GM19239 (cell line): ENCODE measurements around the gene NFATC2IP.
"Not testable (repeated sequence)": the region's sequence is repeated elsewhere in the genome, so short reads cannot be mapped to it uniquely, and the experiment has no call there.

Experiments
- DNase-seq: peaks from one replicate; pipeline ENCODE4 v3.0.0; 2011; ENCODE audit warnings: low spot score; ENCODE audit not compliant: insufficient read length
- FAIRE-seq: peaks from 2 replicates; lab custom pipeline; 2011; peaks lifted over from hg19 to GRCh38; lab: Jason Lieb, UNC

The NFATC2IP gene

DNA sequence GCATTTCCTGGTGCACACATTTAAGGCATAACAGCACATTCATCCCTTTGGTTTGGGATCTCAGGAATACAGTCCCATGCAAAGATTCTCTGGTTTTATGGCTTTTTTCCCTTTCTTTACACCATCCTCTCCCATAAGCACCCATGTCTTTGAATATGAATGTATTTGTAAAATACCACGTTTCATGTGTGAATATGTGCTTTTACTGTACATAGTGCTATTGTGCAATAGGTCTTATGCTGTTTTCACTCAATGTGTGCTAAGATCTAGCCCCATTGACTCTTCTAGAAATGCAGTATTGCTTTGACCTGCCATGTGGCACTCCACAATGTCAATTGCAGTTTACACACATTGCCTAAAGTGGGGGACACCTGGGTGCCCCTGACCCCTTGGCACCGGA, 13.8 kb downstream of the NFATC2IP start:
- FAIRE-seq = no peak

DNA sequence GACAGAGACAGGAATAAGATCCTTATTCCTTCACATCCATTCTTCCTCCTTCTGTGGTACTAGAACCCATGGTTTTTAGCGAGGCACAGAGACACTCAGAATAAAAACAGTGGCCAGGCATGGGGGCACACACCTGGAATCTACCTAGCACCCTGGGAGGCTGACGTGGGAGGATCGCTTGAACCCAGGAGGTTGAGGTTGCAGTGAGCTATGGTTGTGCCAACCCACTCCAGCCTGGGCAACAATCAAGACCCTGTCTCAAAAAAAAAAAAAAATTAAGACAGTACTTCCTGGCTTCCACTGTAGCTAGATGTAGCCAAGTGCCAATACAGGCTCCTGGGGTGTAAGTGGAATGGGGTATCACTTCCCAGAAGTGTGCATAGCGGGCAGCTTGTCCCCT, 16.4 kb downstream of the NFATC2IP start:
- no peak for FAIRE-seq

More for the DNA sequence above, 13.8 kb downstream of the NFATC2IP start:
- DNase-seq = no peak

DNA sequence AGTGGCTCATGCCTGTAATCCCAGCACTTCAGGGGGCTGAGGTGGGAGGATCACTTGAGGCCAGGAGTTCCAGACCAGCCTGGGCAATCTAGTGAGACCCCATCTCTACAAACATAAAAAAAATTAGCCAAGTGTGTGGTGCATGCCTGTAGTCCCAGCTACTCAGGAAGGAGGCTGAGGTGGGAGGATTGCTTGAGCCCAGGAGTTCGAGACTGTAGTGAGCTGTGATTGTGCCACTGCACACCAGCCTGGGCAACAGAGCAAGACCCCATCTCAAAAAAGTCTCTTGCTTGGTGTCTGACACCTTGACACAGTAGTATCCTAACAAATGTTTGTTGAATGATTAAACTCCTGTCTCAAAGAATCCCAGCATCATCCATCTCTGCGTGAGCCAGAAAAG, 19.0 kb downstream of the NFATC2IP start:
- FAIRE-seq, DNase-seq: not testable (repeated sequence)

More for the DNA sequence above, 16.4 kb downstream of the NFATC2IP start:
- DNase-seq = no peak

DNA sequence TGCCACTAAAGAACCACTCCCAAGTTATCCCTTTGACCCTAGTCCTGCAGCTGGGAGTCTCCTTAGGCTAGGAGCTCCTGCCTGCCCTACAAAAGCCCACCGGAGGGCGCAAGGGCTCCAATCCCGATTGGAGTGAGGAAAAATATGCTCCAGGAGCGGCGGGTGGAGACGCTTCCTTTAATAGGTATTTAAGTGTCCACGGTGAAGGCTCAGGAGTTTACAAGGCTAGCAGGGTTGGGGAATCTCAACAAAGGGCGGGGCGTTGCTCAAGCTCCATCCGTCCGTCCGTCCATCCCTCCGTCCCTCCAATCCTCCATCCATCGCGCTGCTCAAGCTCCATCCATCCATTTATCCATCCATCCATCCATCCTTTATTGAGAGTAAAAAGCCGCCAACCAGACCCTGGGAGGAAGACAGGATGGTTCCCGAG, 23.3 kb downstream of the NFATC2IP start:
- FAIRE-seq (peak; percentile 26), DNase-seq (no peak)

- FAIRE-seq = peak; percentile 87
- DNase-seq = peak; percentile 98
Observed at GRCh38 chr16:28974437-28975157, 23.9 kb downstream of the NFATC2IP start, which contains the start of gene SPNS1. Gene SPNS1 (plus strand): TSS chr16:28974778. CDS start chr16:28975152, 374 bp downstream.

- DNase-seq (no peak), FAIRE-seq (no peak)
Observed at GRCh38 chr16:28975158-28975599, 24.4 kb downstream of the NFATC2IP start.

GRCh38 chr16:28977703-28978662, 27.2 kb downstream of the NFATC2IP start:
- FAIRE-seq (no peak), DNase-seq (no peak)

- not testable (repeated sequence) for FAIRE-seq, DNase-seq
Observed at GRCh38 chr16:28980330-28980729, 29.6 kb downstream of the NFATC2IP start.

DNA sequence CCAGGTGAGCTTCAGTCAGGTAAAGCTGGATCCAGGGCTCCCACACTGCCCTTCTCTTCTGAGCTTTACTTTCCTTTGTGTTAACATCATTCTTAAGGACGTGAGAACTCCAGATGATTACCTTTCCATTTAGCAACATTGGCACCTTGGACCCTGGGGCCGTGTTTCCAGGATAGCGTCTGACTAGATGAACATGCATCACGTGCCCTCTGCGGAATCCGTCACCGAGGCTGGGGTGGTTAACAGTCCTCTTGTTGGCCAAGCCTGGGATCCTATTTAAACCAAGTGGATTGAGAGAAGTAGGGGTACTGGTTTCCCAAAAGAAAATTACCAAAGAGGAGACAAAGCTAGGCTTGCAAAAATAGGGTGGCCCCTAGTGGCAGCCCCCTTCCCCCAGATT, 30.2 kb downstream of the NFATC2IP start:
- DNase-seq (no peak), FAIRE-seq (no peak)

DNA sequence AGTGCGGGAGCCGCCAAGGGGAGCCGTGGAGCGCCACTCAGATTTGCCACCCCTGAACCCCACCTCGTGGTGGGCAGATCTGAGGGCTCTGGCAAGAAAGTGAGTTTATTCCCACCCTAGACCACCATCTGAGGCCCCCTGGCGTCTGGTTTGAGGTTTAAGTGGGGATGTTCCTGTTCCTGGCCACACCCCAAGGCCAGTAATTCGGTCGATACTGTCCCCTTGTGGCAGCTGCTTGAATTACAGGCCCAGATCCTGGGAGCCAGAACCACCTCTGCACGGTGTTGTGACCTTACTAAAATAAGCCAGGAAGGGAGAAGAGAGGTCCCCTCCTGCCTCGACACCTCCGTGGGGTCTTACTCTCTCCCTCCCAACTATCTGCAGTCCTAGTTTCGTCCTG, 30.8 kb downstream of the NFATC2IP start:
- DNase-seq = no peak
- FAIRE-seq = no peak

GRCh38 chr16:28982418-28982817, 31.7 kb downstream of the NFATC2IP start:
- FAIRE-seq (no peak), DNase-seq (no peak)

DNA sequence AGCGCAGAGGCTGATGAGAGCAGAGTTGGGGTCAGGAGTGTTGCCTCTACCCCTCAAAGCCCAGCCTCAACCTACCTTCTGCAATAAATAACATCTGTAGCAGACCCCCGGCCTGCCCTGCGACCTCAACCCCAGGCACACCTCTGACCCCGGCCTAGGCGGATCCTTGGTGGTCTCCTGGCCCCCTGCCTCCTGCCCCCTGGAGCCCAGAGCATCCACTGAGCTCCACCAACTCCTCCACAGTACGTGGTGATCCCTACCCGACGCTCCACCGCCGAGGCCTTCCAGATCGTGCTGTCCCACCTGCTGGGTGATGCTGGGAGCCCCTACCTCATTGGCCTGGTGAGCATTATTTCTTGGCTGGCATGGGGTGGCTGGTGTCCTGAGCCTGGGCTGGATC, 32.2 kb downstream of the NFATC2IP start:
- DNase-seq (no peak), FAIRE-seq (no peak)

- no peak for DNase-seq
- FAIRE-seq = no peak
Observed at GRCh38 chr16:28983644-28984043, 32.9 kb downstream of the NFATC2IP start.

DNA sequence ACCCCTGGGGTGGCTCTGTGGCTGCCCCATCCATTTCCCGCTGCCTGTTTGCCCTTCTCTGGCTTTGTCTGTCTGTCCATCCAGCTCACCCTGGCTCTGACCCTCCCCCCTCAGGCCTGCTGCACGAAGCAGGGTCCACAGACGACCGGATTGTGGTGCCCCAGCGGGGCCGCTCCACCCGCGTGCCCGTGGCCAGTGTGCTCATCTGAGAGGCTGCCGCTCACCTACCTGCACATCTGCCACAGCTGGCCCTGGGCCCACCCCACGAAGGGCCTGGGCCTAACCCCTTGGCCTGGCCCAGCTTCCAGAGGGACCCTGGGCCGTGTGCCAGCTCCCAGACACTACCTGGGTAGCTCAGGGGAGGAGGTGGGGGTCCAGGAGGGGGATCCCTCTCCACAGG, 33.4 kb downstream of the NFATC2IP start:
- DNase-seq = no peak

GRCh38 chr16:28984619-28985135, 33.9 kb downstream of the NFATC2IP start, which contains the start of gene LAT:
Gene LAT (plus strand): TSS chr16:28985052. CDS start chr16:28985418, 366 bp downstream.
- DNase-seq (peak; percentile 58), FAIRE-seq (no peak)

More for the DNA sequence above, 33.4 kb downstream of the NFATC2IP start:
- no peak for FAIRE-seq

GRCh38 chr16:28985211-28986041, 34.7 kb downstream of the NFATC2IP start:
- DNase-seq (no peak), FAIRE-seq (no peak)

- no peak for FAIRE-seq
- no peak for DNase-seq
Observed at GRCh38 chr16:28986046-28986445, 35.3 kb downstream of the NFATC2IP start.

DNA sequence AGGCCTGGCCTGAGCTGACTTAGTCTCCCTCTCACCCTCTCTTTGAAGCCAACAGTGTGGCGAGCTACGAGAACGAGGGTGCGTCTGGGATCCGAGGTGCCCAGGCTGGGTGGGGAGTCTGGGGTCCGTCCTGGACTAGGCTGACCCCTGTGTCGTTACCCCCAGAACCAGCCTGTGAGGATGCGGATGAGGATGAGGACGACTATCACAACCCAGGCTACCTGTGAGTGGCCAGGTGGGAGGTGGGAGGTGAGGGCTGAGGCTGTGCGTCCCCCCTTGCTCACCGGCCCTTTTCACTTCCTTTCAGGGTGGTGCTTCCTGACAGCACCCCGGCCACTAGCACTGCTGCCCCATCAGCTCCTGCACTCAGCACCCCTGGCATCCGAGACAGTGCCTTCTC, 35.8 kb downstream of the NFATC2IP start:
- FAIRE-seq = no peak
- no peak for DNase-seq

- FAIRE-seq (no peak), DNase-seq (no peak)
Observed at GRCh38 chr16:28987170-28987853, 36.6 kb downstream of the NFATC2IP start.
